Adrenal gland (tissue), 12 donors: ENCODE measurements around the gene FLT1. TPM values are rescaled to one million over a fixed set of nuclear protein-coding genes. Genes with fewer than 3 reads are reported as not detected.

Experiments
- DNase-seq, 7 donors: peaks; one replicate each; pipeline ENCODE4 v3.0.0-alpha.2; 2019 to 2020
- H3K27ac ChIP-seq, 5 donors: fragments of 200-600 bp; sonication (generic) in 4 of 5; 1 replicate in 3 of 5; 2 replicates in 2 of 5; pipeline versions ENCODE4 v1.5.1 to v1.8.0; 2016 to 2020; ENCODE audit warnings: mild to moderate bottlenecking in 1 of 5
- H3K27me3 ChIP-seq: fragments of 200-600 bp; 2 replicates; pipeline ENCODE4 v1.8.0; 2021
- H3K36me3 ChIP-seq, 2 donors: fragments of 200-600 bp; replicated peaks in 1 of 2; 1 replicate in 1 of 2; 2 replicates in 1 of 2; pipeline versions ENCODE4 v1.5.1 to v1.8.0; 2018 to 2022
- H3K4me1 ChIP-seq, 2 donors: fragments of 200-600 bp; replicated peaks in 1 of 2; 1 replicate in 1 of 2; 2 replicates in 1 of 2; pipeline versions ENCODE4 v1.5.1 to v1.8.0; 2018 to 2021
- H3K4me3 ChIP-seq, 4 donors: fragments of 200-600 bp; sonication (generic) in 3 of 4; one replicate each; pipeline ENCODE4 v1.5.1; 2016 to 2018
- H3K9me3 ChIP-seq, 3 donors: fragments of 200-600 bp; sonication (generic) in 1 of 3; replicated peaks in 1 of 3; 1 replicate in 2 of 3; 2 replicates in 1 of 3; pipeline versions ENCODE4 v1.5.1 to v1.8.0; 2016 to 2021
- CTCF ChIP-seq, 6 experiments: fragments of 450-650 bp in 4 of 6; fragments of 200-600 bp in 2 of 6; sonication (generic) in 1 of 6; IDR thresholded peaks; 1 replicate in 5 of 6; 2 replicates in 1 of 6; pipeline versions ENCODE4 v1.5.1 to v1.8.0; 2016 to 2021; ENCODE audit warnings: antibody characterized with exemption in 6 of 6, mild to moderate bottlenecking in 2 of 6, moderate library complexity in 1 of 6
- POLR2A ChIP-seq, 2 donors: fragments of 450-650 bp; IDR thresholded peaks; one replicate each; pipeline ENCODE4 v1.6.1; 2017; ENCODE audit warnings: antibody characterized with exemption in 2 of 2, mild to moderate bottlenecking in 2 of 2, moderate library complexity in 1 of 2
- WGBS, 4 donors: extraction: QIAGEN DNeasy Blood & Tissue Kit in 2 of 4; methylation state at CpG; one replicate each; pipeline versions ENCODE4 v1.1.5 to v1.1.7; 2013 to 2017; 5-methylcytosine and 5-hydroxymethylcytosine counted together
- intact Hi-C, 2 donors: fragments of 100-400 bp; cut with DNase I; formaldehyde crosslinking; loops; one replicate each; pipeline versions ENCODE4 v1.14.1 to v1.15.0; 2022 to 2023
- polyA plus RNA-seq, 3 donors: library from polyadenylated mRNA; stranded (reverse); fragments of 200-250 nt in 2 of 3; fragments of 350-450 nt in 1 of 3; fragmentation: Illumina TruSeq in 1 of 3; extraction: RNeasy Lipid Tissue Mini Kit (QIAGEN cat#74804) in 1 of 3; gene quantifications; one replicate each; pipeline ENCODE4 v1.2.3, GENCODE V29; 2013 to 2014
- total RNA-seq, 9 donors: library from RNA; depleted of rRNA in 4 of 9; stranded (reverse); fragments of >200 nt in 4 of 9; fragments of 120-200 nt in 1 of 9; fragmentation: NEBNext Ultra II Directional in 1 of 9; extraction: Animal tissue kit (Norgen Biotek cat#: 25700) in 1 of 9; gene quantifications; one replicate each; pipeline versions ENCODE4 v1.1.0 to v1.2.4, GENCODE V29; 2013 to 2023
- donor health status: healthy with polysubstance abuse.
- donor health status: Bipolar disorder and iron deficiency.
- donor health status: DM: yes; HTN: yes; CAD: no.
- donor health status: DM: no; HTN: no; CAD: no.
- donor health status: DM: no; HTN: no; CAD: no.
- donor health status: DM: yes; HTN: yes; CAD: no.

Gene FLT1
- total and polyA plus RNA-seq, 12 donors, result 2.7 to 55.9 (median 24.2) TPM

- no peaks in the 10 kb centered on the region for H3K9me3 ChIP-seq
- intact Hi-C loops, result no loop called here
- TF ChIP-seq POLR2A (IDR thresholded peaks at IDR 0.05) (no peak), CTCF (IDR thresholded peaks at IDR 0.05) (no peak)
- no peak overlapping the region for H3K27ac ChIP-seq
- DNase-seq, result no peak
- H3K4me1 ChIP-seq, result peaks cover 6 to 10% of the 10 kb centered on the region in 2 donors
- peaks cover 26% of the 10 kb centered on the region for H3K27me3 ChIP-seq
- H3K4me3 ChIP-seq, result no peak overlapping the region
- WGBS, 4 donors, result 70 to 81% (median 79%) methylated on average over 5 of the region's 5 CpGs
- no peaks in the 10 kb centered on the region for H3K36me3 ChIP-seq
Measured at GRCh38 chr13:28499609-28500008, 4.7 kb upstream of the FLT1 start.

- intact Hi-C loops, result no loop called here
- Histone ChIP-seq H3K27me3 (peaks cover 36% of the 10 kb centered on the region), H3K4me3 (no peak overlapping the region), H3K9me3 (no peaks in the 10 kb centered on the region), H3K27ac (no peak overlapping the region), H3K36me3 (no peaks in the 10 kb centered on the region), H3K4me1 (peaks cover 15 to 20% of the 10 kb centered on the region in 2 donors)
- DNase-seq, result no peak
- 82 to 93% (median 88%) methylated on average over 15 to 16 of the region's 16 CpGs for WGBS, 4 donors
- TF ChIP-seq CTCF (IDR thresholded peaks at IDR 0.05) (no peak), POLR2A (IDR thresholded peaks at IDR 0.05) (no peak)
Measured at GRCh38 chr13:28498481-28499115, 3.7 kb upstream of the FLT1 start.

GRCh38 chr13:28497143-28497876 lies 2.4 kb upstream of the FLT1 start:
- H3K4me1 ChIP-seq, result peaks cover 15 to 21% of the 10 kb centered on the region in 2 donors
- intact Hi-C loops, result no loop called here
- H3K27ac ChIP-seq, result no peak overlapping the region
- 61 to 68% (median 65%) methylated on average over 4 of the region's 4 CpGs for WGBS, 4 donors
- H3K4me3 ChIP-seq, result no peak overlapping the region
- no peaks in the 10 kb centered on the region for H3K36me3 ChIP-seq
- H3K27me3 ChIP-seq, result peaks cover 49% of the 10 kb centered on the region
- DNase-seq, result no peak
- no peaks in the 10 kb centered on the region for H3K9me3 ChIP-seq
- TF ChIP-seq CTCF (IDR thresholded peaks at IDR 0.05) (no peak), POLR2A (IDR thresholded peaks at IDR 0.05) (no peak)

- intact Hi-C loops, result no loop called here
- peak overlapping the region in 1 of 5 donors; percentile 77 for H3K27ac ChIP-seq
- H3K36me3 ChIP-seq, result no peaks in the 10 kb centered on the region
- H3K4me1 ChIP-seq, result peaks cover 15 to 21% of the 10 kb centered on the region in 2 donors
- H3K27me3 ChIP-seq, result peaks cover 59% of the 10 kb centered on the region
- 53 to 65% (median 57%) methylated on average over 10 of the region's 10 CpGs for WGBS, 4 donors
- no peak for TF ChIP-seq POLR2A (IDR thresholded peaks at IDR 0.05)
- TF ChIP-seq CTCF (IDR thresholded peaks at IDR 0.05), result no peak
- no peak overlapping the region for H3K4me3 ChIP-seq
- no peak for DNase-seq
- no peaks in the 10 kb centered on the region for H3K9me3 ChIP-seq
Measured at GRCh38 chr13:28496188-28496564, 1.2 kb upstream of the FLT1 start.
